M059J (cell line): ENCODE measurements around the gene EPB41L1. TPM values are rescaled to one million over a fixed set of nuclear protein-coding genes. Genes with fewer than 3 reads are reported as not detected.
A peak's percentile ranks its signal among the peaks of the same experiment; 100 is the strongest.

ENCODE experiments used
- DNase-seq: peaks from one replicate; pipeline ENCODE4 v3.0.0-alpha.2; 2012; ENCODE audit warnings: low read depth
- total RNA-seq: library from RNA; depleted of rRNA; stranded (reverse); fragments of >200 nt; shearing (Covaris generic); gene quantifications from 2 replicates; pipeline ENCODE4 v1.2.3, GENCODE V29; 2014

Gene EPB41L1
- total RNA-seq, 1 experiment from 2014 or later: 20.1 TPM

- no peak for DNase-seq
Observed at GRCh38 chr20:36219671-36220220, 65.2 kb downstream of the EPB41L1 start.

GRCh38 chr20:36225666-36226065, 71.1 kb downstream of the EPB41L1 start:
- no peak for DNase-seq

- no peak for DNase-seq
Observed at GRCh38 chr20:36228770-36229169, 74.2 kb downstream of the EPB41L1 start.

- no peak for DNase-seq
Observed at GRCh38 chr20:36230019-36230418, 75.5 kb downstream of the EPB41L1 start.

- DNase-seq: no peak
Observed at GRCh38 chr20:36231331-36231730, 76.8 kb downstream of the EPB41L1 start.

- DNase-seq: no peak
Observed at GRCh38 chr20:36234771-36235320, 80.3 kb downstream of the EPB41L1 start.

- peak; percentile 84 for DNase-seq
Observed at GRCh38 chr20:36235892-36236785, 81.6 kb downstream of the EPB41L1 start, which contains the start of gene AAR2. Gene AAR2 (plus strand): TSS chr20:36236478. CDS start chr20:36239869, 3,391 bp downstream.

- peak; percentile 15 for DNase-seq
Observed at GRCh38 chr20:36236786-36237121, 82.2 kb downstream of the EPB41L1 start.

- DNase-seq: no peak
Observed at GRCh38 chr20:36237477-36237876, 82.9 kb downstream of the EPB41L1 start.

- DNase-seq: no peak
Observed at GRCh38 chr20:36238153-36238552, 83.6 kb downstream of the EPB41L1 start.

- DNase-seq: no peak
Observed at GRCh38 chr20:36238760-36239159, 84.2 kb downstream of the EPB41L1 start.

GRCh38 chr20:36240076-36240475, 85.5 kb downstream of the EPB41L1 start:
- no peak for DNase-seq

GRCh38 chr20:36241678-36242077, 87.1 kb downstream of the EPB41L1 start:
- DNase-seq: no peak

- DNase-seq: no peak
Observed at GRCh38 chr20:36243726-36244125, 89.2 kb downstream of the EPB41L1 start.

- DNase-seq: no peak
Observed at GRCh38 chr20:36246401-36246800, 91.9 kb downstream of the EPB41L1 start.

- DNase-seq: peak; percentile 76
Observed at GRCh38 chr20:36248836-36249235, 94.3 kb downstream of the EPB41L1 start.

GRCh38 chr20:36249450-36249849, 94.9 kb downstream of the EPB41L1 start:
- DNase-seq: no peak

GRCh38 chr20:36251426-36251825, 96.9 kb downstream of the EPB41L1 start:
- no peak for DNase-seq

- DNase-seq: no peak
Observed at GRCh38 chr20:36252511-36252910, 98.0 kb downstream of the EPB41L1 start.

- no peak for DNase-seq
Observed at GRCh38 chr20:36253036-36253435, 98.5 kb downstream of the EPB41L1 start.

GRCh38 chr20:36254076-36254475, 99.5 kb downstream of the EPB41L1 start:
- no peak for DNase-seq

GRCh38 chr20:36255445-36255844, 100.9 kb downstream of the EPB41L1 start:
- DNase-seq: no peak
